ENCODE data around the gene UBL7.

UBL7 gene

DNA sequence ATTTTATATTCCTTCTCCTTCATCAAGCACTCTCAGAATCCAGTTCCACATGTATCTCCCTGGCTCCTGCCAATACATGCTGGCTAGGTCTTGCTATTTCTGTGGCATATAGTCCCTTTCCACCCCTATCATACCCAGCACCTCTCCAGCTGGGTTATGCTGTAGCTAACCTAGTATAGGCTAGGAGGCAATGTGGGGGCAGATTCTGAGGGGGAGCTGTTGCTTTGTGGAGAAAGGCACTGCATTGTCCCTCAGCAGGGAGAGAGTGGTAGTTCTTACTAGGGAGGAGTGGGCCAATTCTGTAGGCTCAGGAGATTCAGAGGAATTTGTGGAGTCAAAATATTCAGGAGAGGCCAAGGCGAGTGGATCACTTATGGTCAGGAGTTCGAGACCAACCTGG, 39.4 kb upstream of the UBL7 start:
- Histone ChIP-seq H3K36me3 (replicated peaks; ENCODE audit: insufficient read depth, low read length) (no peaks in the 10 kb centered on the region), H2AFZ (ENCODE audit: low read length) (no peak overlapping the region), H3K9me2 (replicated peaks; ENCODE audit: insufficient read depth, low read length) (no peaks in the 10 kb centered on the region), H3K79me2 (ENCODE audit: low read length) (no peaks in the 10 kb centered on the region), H3K9ac (ENCODE audit: low read length) (no peak overlapping the region), H3F3A (ENCODE audit: insufficient read depth, low read length) (no peaks in the 10 kb centered on the region; the same call in 1 of the 2 replicates), H3K27me3 (replicated peaks; ENCODE audit: insufficient read depth, low read length) (no peaks in the 10 kb centered on the region), H3K4me2 (ENCODE audit: low read depth, low read length) (no peak overlapping the region), H3K4me3 (ENCODE audit: low read length) (no peak overlapping the region), H3K27ac (ENCODE audit: low read length) (no peak overlapping the region), H3K9me3 (replicated peaks; ENCODE audit: insufficient read depth, low read length) (no peaks in the 10 kb centered on the region), H3K4me1 (ENCODE audit: low read length) (peaks cover 20% of the 10 kb centered on the region), H4K20me1 (ENCODE audit: insufficient read depth, low read length) (no peaks in the 10 kb centered on the region)
- DNase-seq, result no peak
- TF ChIP-seq, protein P1, sequence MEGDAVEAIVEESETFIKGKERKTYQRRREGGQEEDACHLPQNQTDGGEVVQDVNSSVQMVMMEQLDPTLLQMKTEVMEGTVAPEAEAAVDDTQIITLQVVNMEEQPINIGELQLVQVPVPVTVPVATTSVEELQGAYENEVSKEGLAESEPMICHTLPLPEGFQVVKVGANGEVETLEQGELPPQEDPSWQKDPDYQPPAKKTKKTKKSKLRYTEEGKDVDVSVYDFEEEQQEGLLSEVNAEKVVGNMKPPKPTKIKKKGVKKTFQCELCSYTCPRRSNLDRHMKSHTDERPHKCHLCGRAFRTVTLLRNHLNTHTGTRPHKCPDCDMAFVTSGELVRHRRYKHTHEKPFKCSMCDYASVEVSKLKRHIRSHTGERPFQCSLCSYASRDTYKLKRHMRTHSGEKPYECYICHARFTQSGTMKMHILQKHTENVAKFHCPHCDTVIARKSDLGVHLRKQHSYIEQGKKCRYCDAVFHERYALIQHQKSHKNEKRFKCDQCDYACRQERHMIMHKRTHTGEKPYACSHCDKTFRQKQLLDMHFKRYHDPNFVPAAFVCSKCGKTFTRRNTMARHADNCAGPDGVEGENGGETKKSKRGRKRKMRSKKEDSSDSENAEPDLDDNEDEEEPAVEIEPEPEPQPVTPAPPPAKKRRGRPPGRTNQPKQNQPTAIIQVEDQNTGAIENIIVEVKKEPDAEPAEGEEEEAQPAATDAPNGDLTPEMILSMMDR (IDR thresholded peaks at IDR 0.05; ENCODE audit: low read length), result no peak
- no peak for TF ChIP-seq EZH2phosphoT487 (IDR thresholded peaks at IDR 0.05; ENCODE audit: low read length)
- TF ChIP-seq EZH2 (optimal IDR thresholded peaks at IDR 0.05; ENCODE audit: low read depth, low read length), result no peak

DNA sequence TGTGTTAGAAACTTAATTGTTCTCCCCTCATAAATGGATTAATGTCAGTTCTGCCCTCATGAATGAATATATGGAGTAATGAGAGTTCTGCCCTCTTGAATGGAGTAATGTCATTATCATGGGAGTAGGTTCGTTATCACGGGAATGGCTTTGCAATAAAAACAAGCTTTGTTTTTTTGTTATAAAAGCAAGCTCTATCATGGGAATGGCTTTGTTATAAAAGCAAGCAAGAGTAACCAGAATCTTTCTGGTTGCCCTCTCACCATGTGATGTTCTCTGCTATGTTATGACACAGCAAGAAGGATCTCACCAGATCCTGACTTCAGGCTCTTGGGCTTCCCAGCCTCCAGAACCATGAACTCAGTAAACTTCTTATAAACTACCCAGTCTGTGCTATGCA, 38.4 kb upstream of the UBL7 start:
- Histone ChIP-seq H2AFZ (ENCODE audit: low read length) (no peak overlapping the region), H3K27me3 (replicated peaks; ENCODE audit: insufficient read depth, low read length) (no peaks in the 10 kb centered on the region), H3K27ac (ENCODE audit: low read length) (no peak overlapping the region), H3K4me1 (ENCODE audit: low read length) (peaks cover 20% of the 10 kb centered on the region), H3K9me2 (replicated peaks; ENCODE audit: insufficient read depth, low read length) (no peaks in the 10 kb centered on the region), H3K9me3 (replicated peaks; ENCODE audit: insufficient read depth, low read length) (no peaks in the 10 kb centered on the region), H3F3A (ENCODE audit: insufficient read depth, low read length) (no peaks in the 10 kb centered on the region; the same call in 1 of the 2 replicates), H3K79me2 (ENCODE audit: low read length) (no peaks in the 10 kb centered on the region), H4K20me1 (ENCODE audit: insufficient read depth, low read length) (no peaks in the 10 kb centered on the region), H3K36me3 (replicated peaks; ENCODE audit: insufficient read depth, low read length) (no peaks in the 10 kb centered on the region), H3K4me3 (ENCODE audit: low read length) (no peak overlapping the region), H3K4me2 (ENCODE audit: low read depth, low read length) (no peak overlapping the region), H3K9ac (ENCODE audit: low read length) (no peak overlapping the region)
- no peak for TF ChIP-seq EZH2 (optimal IDR thresholded peaks at IDR 0.05; ENCODE audit: low read depth, low read length)
- TF ChIP-seq EZH2phosphoT487 (IDR thresholded peaks at IDR 0.05; ENCODE audit: low read length), result no peak
- TF ChIP-seq, protein P1 (IDR thresholded peaks at IDR 0.05; ENCODE audit: low read length), result no peak
- DNase-seq, result no peak

DNA sequence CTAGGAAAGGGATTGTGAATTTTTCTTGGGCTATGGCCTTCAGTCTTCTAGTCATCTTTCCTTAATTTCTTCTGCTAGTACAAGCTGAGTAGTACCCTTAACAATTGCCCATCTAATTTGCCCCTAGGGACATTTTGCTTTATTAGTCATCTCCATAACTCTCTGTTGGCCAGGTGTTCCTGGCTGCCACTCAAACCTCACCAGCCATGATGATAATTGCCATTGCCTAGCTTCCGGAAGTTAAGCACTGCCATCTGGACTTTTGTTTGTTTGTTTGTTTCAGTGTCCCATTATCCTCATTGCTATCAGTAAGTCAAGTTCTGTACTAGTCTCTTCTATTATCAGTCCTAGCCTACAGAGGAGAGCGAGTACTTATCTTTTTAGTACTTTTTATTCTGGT, 36.6 kb upstream of the UBL7 start:
- Histone ChIP-seq H3K4me3 (ENCODE audit: low read length) (no peak overlapping the region), H3F3A (ENCODE audit: insufficient read depth, low read length) (no peaks in the 10 kb centered on the region; the same call in 1 of the 2 replicates), H2AFZ (ENCODE audit: low read length) (no peak overlapping the region), H3K27ac (ENCODE audit: low read length) (peak overlapping the region; percentile 33; the same call in 1 of the 2 replicates), H4K20me1 (ENCODE audit: insufficient read depth, low read length) (no peaks in the 10 kb centered on the region), H3K4me1 (ENCODE audit: low read length) (peaks cover 19% of the 10 kb centered on the region), H3K9me3 (replicated peaks; ENCODE audit: insufficient read depth, low read length) (no peaks in the 10 kb centered on the region), H3K4me2 (ENCODE audit: low read depth, low read length) (no peak overlapping the region), H3K36me3 (replicated peaks; ENCODE audit: insufficient read depth, low read length) (no peaks in the 10 kb centered on the region), H3K79me2 (ENCODE audit: low read length) (no peaks in the 10 kb centered on the region), H3K27me3 (replicated peaks; ENCODE audit: insufficient read depth, low read length) (no peaks in the 10 kb centered on the region), H3K9me2 (replicated peaks; ENCODE audit: insufficient read depth, low read length) (no peaks in the 10 kb centered on the region), H3K9ac (ENCODE audit: low read length) (no peak overlapping the region)
- peak; percentile 54 for DNase-seq
- TF ChIP-seq EZH2 (optimal IDR thresholded peaks at IDR 0.05; ENCODE audit: low read depth, low read length) (no peak), EZH2phosphoT487 (IDR thresholded peaks at IDR 0.05; ENCODE audit: low read length) (no peak)
- TF ChIP-seq, protein P1 (IDR thresholded peaks at IDR 0.05; ENCODE audit: low read length), result no peak

Data from MM.1S (cell line).